ENCODE measurements around the gene RELT. TPM values are rescaled to one million over a fixed set of nuclear protein-coding genes. Genes with fewer than 3 reads are reported as not detected.

Gene RELT
- total and polyA plus RNA-seq, 9 of the 15 experiments (the other 6 are each of a cell fraction or from before 2014, with no cell fraction given), result 1.1 to 20.2 (median 7.4) TPM

- H2AFZ ChIP-seq (ENCODE audit: low read depth, low read length), result no peak overlapping the region
- H3K27me3 ChIP-seq (ENCODE audit: control insufficient read depth in 2 of 2, insufficient read depth in 2 of 2, low read length in 2 of 2), result peaks cover 0 to 2% of the 10 kb centered on the region in 2 experiments; a peak in 1 of 5 replicates
- no peak overlapping the region; the same call in 2 of the 3 replicates for H3K27ac ChIP-seq (ENCODE audit: extremely low read depth, low read depth, low read length)
- H3K79me2 ChIP-seq (ENCODE audit: control insufficient read depth, insufficient read depth, low read length), result no peaks in the 10 kb centered on the region
- POLR2A ChIA-PET, result no interaction called here
- in situ Hi-C loops (cut with MboI), result no loop called here
- no peaks in the 10 kb centered on the region for H3K9me1 ChIP-seq (ENCODE audit: control insufficient read depth, insufficient read depth, low read length)
- H4K20me1 ChIP-seq (replicated peaks; ENCODE audit: control insufficient read depth, insufficient read depth, low read length), result peaks cover 4% of the 10 kb centered on the region
- CTCF ChIA-PET (ENCODE audit: low intra/inter-chr PET ratio), result no interaction called here
- ATAC-seq (peak; percentile 26; the same call in 1 of the 3 replicates), DNase-seq (ENCODE audit: extremely low read depth in 1 of 4, low spot score in 3 of 4) (peak; percentile 27 to 66 (median 58)), FAIRE-seq (no peak)
- H3K9ac ChIP-seq (ENCODE audit: insufficient read depth in 1 of 2, low read depth in 2 of 2, low read length in 2 of 2), result no peak overlapping the region
- peaks cover 13 to 16% of the 10 kb centered on the region in 2 experiments; a peak in 4 of 5 replicates for H3K4me1 ChIP-seq (replicated peaks in 1 of 2; ENCODE audit: control insufficient read depth in 2 of 2, insufficient read depth in 2 of 2, low read length in 2 of 2)
- intact Hi-C loops (cut with micrococcal nuclease), result loop anchor here (5.0 kb wide), 1 partner anchor 499 kb away; no protein-coding TSS in a partner anchor
- no peaks in the 10 kb centered on the region for H3K9me3 ChIP-seq (replicated peaks; ENCODE audit: control insufficient read depth, insufficient read depth, low read depth, low read length)
- 0% methylated on average over 2 of the region's 4 CpGs for WGBS (ENCODE audit: insufficient coverage, low coverage, missing lambda C conversion rate)
- no peak overlapping the region for H3K4me2 ChIP-seq (ENCODE audit: insufficient read depth, low read length)
- no peak overlapping the region for H3K4me3 ChIP-seq
- H3K36me3 ChIP-seq (ENCODE audit: control insufficient read depth, insufficient read depth, low read length), result no peaks in the 10 kb centered on the region
- no TSS peak for BruUV-seq (replicated peaks)
- no peak for TF ChIP-seq ZNF609 (CRISPR knock-in tag; IDR thresholded peaks at IDR 0.05; ENCODE audit: borderline replicate concordance)
- TF ChIP-seq TEAD1 (CRISPR knock-in tag; IDR thresholded peaks at IDR 0.05), result peak in 1 of 2 experiments; percentile 60; a peak in 1 of 4 replicates
- no peak for TF ChIP-seq TSC22D4 (tag; IDR thresholded peaks at IDR 0.05)
- peak; percentile 83 for TF ChIP-seq RFX1 (IDR thresholded peaks at IDR 0.05)
- no peak for TF ChIP-seq KDM1A (IDR thresholded peaks at IDR 0.05)
- TF ChIP-seq HDAC8 (tag; IDR thresholded peaks at IDR 0.05), result no peak
- TF ChIP-seq E2F6 (IDR thresholded peaks at IDR 0.05; ENCODE audit: borderline replicate concordance in 1 of 2, extremely low read depth in 1 of 2, insufficient read depth in 1 of 2, insufficient read length in 1 of 2, low read depth in 1 of 2, low read length in 1 of 2, poor library complexity in 1 of 2, severe bottlenecking in 1 of 2), result no peak
- no peak for TF ChIP-seq NELFE (IDR thresholded peaks at IDR 0.05; ENCODE audit: insufficient read depth, insufficient read length)
- TF ChIP-seq ESRRB (CRISPR knock-in tag; IDR thresholded peaks at IDR 0.05; ENCODE audit: borderline replicate concordance), result no peak
- TF ChIP-seq TSHZ1 (CRISPR knock-in tag; IDR thresholded peaks at IDR 0.05), result no peak
- no peak for TF ChIP-seq MCM7 (IDR thresholded peaks at IDR 0.05)
Observed at GRCh38 chr11:73331138-73331916, 44.9 kb upstream of the RELT start.

Data from K562 (cell line).